Kidney tubule cell (primary cell): ENCODE data around the gene KRTAP12-4.
"Not testable (repeated sequence)": the region's sequence is repeated elsewhere in the genome, so short reads cannot be mapped to it uniquely, and the experiment has no call there.

Experiments used
- DNase-seq: peaks from one replicate; pipeline ENCODE4 v3.0.0-alpha.2; 2018; ENCODE audit warnings: low spot score

Gene KRTAP12-4

DNA sequence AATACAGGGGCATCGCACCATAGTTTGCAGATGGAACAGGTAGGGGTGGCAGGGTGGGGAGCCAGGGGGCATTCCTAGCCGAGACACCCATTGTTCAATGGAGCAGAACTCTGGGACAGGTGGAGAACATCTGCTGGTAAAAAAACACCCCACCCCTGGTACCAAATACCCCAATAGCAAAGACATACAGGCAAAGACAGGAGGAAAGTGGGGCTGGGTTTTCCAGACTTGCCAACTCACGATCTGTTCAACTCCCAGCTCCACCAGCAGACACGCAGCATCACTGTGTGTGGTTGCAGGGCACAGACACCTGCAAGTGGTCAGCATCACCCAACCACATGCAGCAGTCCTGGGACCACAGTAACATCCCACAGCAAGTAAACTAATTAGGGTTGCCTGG lies 42.9 kb downstream of the KRTAP12-4 start:
- no peak for DNase-seq

DNA sequence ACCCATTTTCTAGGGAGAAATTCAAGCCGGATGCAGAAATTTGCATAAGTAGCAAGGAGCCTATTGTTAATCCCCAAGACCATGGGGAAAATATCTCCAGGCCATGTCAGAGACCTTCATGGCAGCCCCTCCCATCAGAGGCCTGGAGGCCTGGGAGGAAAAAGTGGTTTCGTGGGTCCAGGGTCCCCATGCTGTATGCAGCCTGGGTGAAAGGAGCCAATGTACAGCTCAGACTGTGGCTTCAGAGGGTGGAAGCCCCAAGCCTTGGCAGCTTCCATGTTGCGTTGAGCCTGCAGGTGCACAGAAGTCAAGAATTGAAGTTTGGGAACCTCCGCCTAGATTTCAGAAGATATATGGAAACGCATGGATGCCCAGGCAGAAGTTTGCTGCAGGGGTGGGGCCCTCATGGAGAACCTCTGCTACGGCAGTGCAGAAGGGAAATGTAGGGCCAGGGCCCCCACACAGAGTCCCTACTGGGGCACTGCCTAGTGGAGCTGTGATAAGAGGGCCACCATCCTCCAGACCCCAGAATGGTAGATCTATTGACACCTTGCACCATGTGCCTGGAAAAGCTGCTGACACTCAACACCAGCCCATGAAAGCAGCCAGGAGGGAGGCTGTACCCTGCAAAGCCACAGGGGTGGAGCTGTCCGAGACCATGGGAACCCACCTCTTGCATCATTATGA lies 44.2 kb downstream of the KRTAP12-4 start:
- not testable (repeated sequence) for DNase-seq

DNA sequence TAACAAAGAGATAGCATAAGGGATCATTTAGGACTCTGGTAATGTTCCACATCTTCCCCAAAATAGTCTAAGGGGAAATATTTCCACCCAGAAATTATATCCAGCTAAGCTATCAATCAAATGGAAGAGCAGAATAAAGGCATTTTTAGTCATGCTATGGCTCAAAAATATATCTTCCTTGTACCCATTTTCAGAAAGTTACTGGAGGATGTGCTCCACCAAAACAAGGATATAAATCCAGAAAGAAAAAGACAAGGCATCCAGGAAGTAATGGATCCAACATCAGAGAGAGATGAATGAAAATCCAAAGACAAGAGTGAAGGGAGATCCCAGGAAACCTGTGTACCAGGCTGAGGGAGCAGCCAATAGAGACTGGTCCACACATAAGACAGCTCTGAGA lies 45.3 kb downstream of the KRTAP12-4 start:
- no peak for DNase-seq

DNA sequence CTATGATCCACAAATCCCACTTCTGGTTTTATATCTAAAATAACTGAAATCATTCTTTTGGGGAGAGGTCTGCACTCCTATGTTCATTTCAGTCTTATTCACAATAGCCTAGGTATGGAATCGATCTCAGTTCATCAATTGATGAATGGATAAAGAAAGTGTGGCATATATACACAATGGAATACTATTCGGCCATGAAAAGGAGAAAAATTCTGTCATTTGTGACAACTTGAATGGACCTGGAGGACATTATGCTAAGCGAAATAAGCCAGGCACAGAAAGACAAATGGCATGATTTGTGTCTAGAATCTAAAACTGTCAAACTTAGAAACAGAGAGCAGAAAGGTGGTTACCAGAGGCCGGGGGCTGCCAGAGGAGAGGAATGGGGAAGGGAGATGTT lies 48.0 kb downstream of the KRTAP12-4 start:
- DNase-seq: no peak
